VCaP (cell line): ENCODE data around the gene ARHGAP18.

Source experiments
- H3K27ac ChIP-seq: fragments of 450-650 bp; 2 replicates; pipeline ENCODE4 v1.5.1; 2017
- CTCF ChIP-seq: fragments of 450-650 bp; conservative IDR thresholded peaks from 2 replicates; pipeline ENCODE4 v1.5.1; 2017; ENCODE audit warnings: mild to moderate bottlenecking, moderate library complexity

Gene ARHGAP18

GRCh38 chr6:129643176-129643575 lies 66.8 kb downstream of the ARHGAP18 start:
- no peak for TF ChIP-seq CTCF
- H3K27ac ChIP-seq: no peak overlapping the region

GRCh38 chr6:129642322-129642721 lies 67.7 kb downstream of the ARHGAP18 start:
- H3K27ac ChIP-seq: no peak overlapping the region
- no peak for TF ChIP-seq CTCF

GRCh38 chr6:129641344-129641743 lies 68.6 kb downstream of the ARHGAP18 start:
- H3K27ac ChIP-seq: no peak overlapping the region
- no peak for TF ChIP-seq CTCF

GRCh38 chr6:129638686-129639085 lies 71.3 kb downstream of the ARHGAP18 start:
- H3K27ac ChIP-seq: no peak overlapping the region
- TF ChIP-seq CTCF: no peak

GRCh38 chr6:129638055-129638684 lies 71.8 kb downstream of the ARHGAP18 start:
- TF ChIP-seq CTCF: no peak
- H3K27ac ChIP-seq: no peak overlapping the region

- no peak for TF ChIP-seq CTCF
- H3K27ac ChIP-seq: no peak overlapping the region
Measured at GRCh38 chr6:129637340-129638054, 72.5 kb downstream of the ARHGAP18 start.

GRCh38 chr6:129635396-129636130 lies 74.4 kb downstream of the ARHGAP18 start:
- no peak for TF ChIP-seq CTCF
- H3K27ac ChIP-seq: no peak overlapping the region
